HG03565 (cell line): ENCODE measurements around the gene ENG.
"Not testable (repeated sequence)": the region's sequence is repeated elsewhere in the genome, so short reads cannot be mapped to it uniquely, and the experiment has no call there.

Experiments
- ATAC-seq: cut with Tn5 transposase; IDR thresholded peaks from one replicate; pipeline ENCODE4 v1.9.1; 2021; ENCODE audit warnings: mild to moderate bottlenecking, moderate library complexity; ENCODE audit not compliant: unreplicated experiment

ENG gene

GRCh38 chr9:127854184-127854806 lies at the start of gene ENG:
TSS of gene ENG (minus strand) at chr9:127854658. CDS start at chr9:127854355, 303 bp downstream.
- no peak for ATAC-seq

- no peak for ATAC-seq
Measured at GRCh38 chr9:127903557-127904475, 49.4 kb upstream of the ENG start.

GRCh38 chr9:127899128-127899943 lies 44.9 kb upstream of the ENG start, which contains the start of gene ST6GALNAC6:
TSS of gene ST6GALNAC6 (minus strand) at chr9:127899603. CDS start at chr9:127897981, 1,622 bp downstream.
- ATAC-seq, result no peak

- no peak for ATAC-seq
Measured at GRCh38 chr9:127898433-127899127, 44.1 kb upstream of the ENG start.

- no peak for ATAC-seq
Measured at GRCh38 chr9:127897193-127897692, 42.8 kb upstream of the ENG start.

GRCh38 chr9:127896395-127897192 lies 42.1 kb upstream of the ENG start:
- no peak for ATAC-seq

GRCh38 chr9:127895811-127896210 lies 41.4 kb upstream of the ENG start:
- ATAC-seq, result no peak

- no peak for ATAC-seq
Measured at GRCh38 chr9:127893392-127893791, 38.9 kb upstream of the ENG start.

GRCh38 chr9:127892831-127893230 lies 38.4 kb upstream of the ENG start:
- ATAC-seq, result no peak

GRCh38 chr9:127890053-127890452 lies 35.6 kb upstream of the ENG start:
- no peak for ATAC-seq

GRCh38 chr9:127887792-127888191 lies 33.3 kb upstream of the ENG start:
- no peak for ATAC-seq

- ATAC-seq, result no peak
Measured at GRCh38 chr9:127886401-127886972, 32.0 kb upstream of the ENG start.

- no peak for ATAC-seq
Measured at GRCh38 chr9:127885508-127886281, 31.2 kb upstream of the ENG start.

- ATAC-seq, result no peak
Measured at GRCh38 chr9:127884976-127885490, 30.6 kb upstream of the ENG start.

- no peak for ATAC-seq
Measured at GRCh38 chr9:127884427-127884911, 30.0 kb upstream of the ENG start.

GRCh38 chr9:127883959-127884358 lies 29.5 kb upstream of the ENG start:
- no peak for ATAC-seq

- ATAC-seq, result not testable (repeated sequence)
Measured at GRCh38 chr9:127881715-127882114, 27.3 kb upstream of the ENG start.

- no peak for ATAC-seq
Measured at GRCh38 chr9:127880143-127880542, 25.7 kb upstream of the ENG start.
